IPS-15b (cell line): ENCODE measurements around the gene RUSC1.

ENCODE experiments used
- H3K27me3 ChIP-seq: one replicate; pipeline ENCODE4 v1.6.1; 2013; ENCODE audit warnings: low read length; ENCODE audit not compliant: control insufficient read depth, insufficient read depth
- H3K36me3 ChIP-seq: one replicate; pipeline ENCODE4 v1.6.1; 2013; ENCODE audit warnings: low read length; ENCODE audit not compliant: control insufficient read depth, insufficient read depth
- H3K4me1 ChIP-seq: one replicate; pipeline ENCODE4 v1.6.1; 2013; ENCODE audit warnings: mild to moderate bottlenecking, low read length; ENCODE audit not compliant: control insufficient read depth, insufficient read depth
- H3K4me3 ChIP-seq: one replicate; pipeline ENCODE4 v1.5.1; 2013; ENCODE audit warnings: low read depth, low read length
- H3K9ac ChIP-seq: one replicate; pipeline ENCODE4 v1.6.1; 2013; ENCODE audit warnings: low read depth, mild to moderate bottlenecking, low read length
- H3K9me3 ChIP-seq: one replicate; pipeline ENCODE4 v1.6.1; 2013; ENCODE audit warnings: mild to moderate bottlenecking, low read length; ENCODE audit not compliant: control insufficient read depth, insufficient read depth

The RUSC1 gene

DNA sequence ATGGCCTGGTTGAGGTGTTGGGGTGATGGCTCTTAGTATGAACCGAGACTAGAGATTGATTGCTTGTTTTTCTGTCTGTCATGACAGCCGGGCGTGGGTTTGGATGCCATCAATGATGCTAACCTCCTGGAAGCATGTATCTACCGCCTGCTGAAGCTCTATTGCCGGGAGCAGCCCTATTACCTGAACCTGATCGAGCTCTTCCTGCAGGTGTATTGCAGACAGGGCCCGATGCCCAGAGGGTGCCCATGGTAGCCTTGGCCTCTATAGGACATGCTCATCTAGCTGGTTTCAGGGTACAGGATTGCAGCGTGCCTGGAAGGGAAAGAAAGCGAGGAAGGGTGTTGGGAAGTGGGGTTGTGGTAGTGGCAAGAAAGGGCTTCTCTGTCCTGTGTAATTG, 2.6 kb upstream of the RUSC1 start:
- Histone ChIP-seq H3K4me1 (peaks cover 14% of the 10 kb centered on the region), H3K9me3 (no peaks in the 10 kb centered on the region), H3K9ac (no peak overlapping the region), H3K4me3 (no peak overlapping the region), H3K36me3 (peaks cover 9% of the 10 kb centered on the region), H3K27me3 (peaks cover 12% of the 10 kb centered on the region)

GRCh38 chr1:155319536-155319935, 1.2 kb upstream of the RUSC1 start:
- H3K27me3 ChIP-seq = peaks cover 12% of the 10 kb centered on the region
- H3K36me3 ChIP-seq = peaks cover 9% of the 10 kb centered on the region
- peaks cover 14% of the 10 kb centered on the region for H3K4me1 ChIP-seq
- no peak overlapping the region for H3K4me3 ChIP-seq
- H3K9ac ChIP-seq = no peak overlapping the region
- H3K9me3 ChIP-seq = no peaks in the 10 kb centered on the region

DNA sequence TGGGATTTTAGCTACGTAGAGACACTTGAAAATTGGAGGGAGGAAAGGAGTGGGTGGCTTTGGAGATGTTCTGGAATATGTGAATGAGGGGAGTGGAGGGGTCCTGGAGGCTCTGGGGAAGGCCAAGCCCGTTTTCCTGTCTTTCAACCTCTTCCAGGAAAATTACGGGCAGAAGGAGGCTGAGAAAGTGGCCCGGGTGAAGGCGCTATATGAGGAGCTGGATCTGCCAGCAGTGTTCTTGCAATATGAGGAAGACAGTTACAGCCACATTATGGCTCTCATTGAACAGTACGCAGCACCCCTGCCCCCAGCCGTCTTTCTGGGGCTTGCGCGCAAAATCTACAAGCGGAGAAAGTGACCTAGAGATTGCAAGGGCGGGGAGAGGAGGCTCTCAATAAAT, 442 bp upstream of the RUSC1 start:
- H3K4me3 ChIP-seq = peak overlapping the region; percentile 97
- peaks cover 4% of the 10 kb centered on the region for H3K36me3 ChIP-seq
- peaks cover 14% of the 10 kb centered on the region for H3K4me1 ChIP-seq
- peaks cover 12% of the 10 kb centered on the region for H3K27me3 ChIP-seq
- H3K9ac ChIP-seq = peak overlapping the region; percentile 8
- H3K9me3 ChIP-seq = no peaks in the 10 kb centered on the region

DNA sequence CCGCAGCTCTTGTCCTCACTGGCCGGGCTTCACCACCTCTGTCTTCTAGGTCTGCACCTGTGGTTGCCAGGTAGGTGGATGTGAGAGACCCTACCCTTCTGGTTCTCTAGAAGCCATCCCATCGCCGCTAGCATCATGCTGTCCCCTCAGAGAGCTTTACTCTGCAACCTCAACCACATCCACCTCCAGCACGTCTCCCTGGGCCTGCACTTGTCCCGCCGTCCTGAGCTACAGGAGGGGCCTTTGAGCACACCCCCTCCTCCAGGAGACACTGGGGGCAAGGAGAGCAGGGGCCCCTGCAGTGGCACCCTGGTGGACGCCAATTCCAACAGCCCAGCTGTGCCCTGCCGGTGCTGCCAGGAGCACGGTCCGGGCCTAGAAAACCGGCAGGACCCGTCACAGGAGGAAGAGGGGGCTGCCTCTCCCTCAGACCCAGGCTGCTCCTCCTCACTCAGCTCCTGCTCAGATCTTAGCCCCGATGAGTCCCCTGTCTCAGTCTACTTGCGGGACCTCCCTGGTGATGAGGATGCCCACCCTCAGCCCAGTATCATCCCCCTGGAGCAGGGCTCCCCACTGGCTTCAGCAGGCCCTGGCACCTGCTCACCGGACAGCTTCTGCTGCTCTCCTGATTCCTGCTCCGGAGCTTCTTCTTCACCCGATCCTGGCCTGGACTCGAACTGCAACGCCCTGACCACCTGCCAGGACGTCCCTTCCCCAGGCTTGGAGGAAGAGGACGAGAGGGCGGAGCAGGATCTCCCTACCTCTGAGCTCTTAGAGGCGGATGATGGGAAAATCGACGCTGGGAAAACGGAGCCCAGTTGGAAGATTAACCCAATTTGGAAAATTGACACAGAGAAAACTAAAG, 1.2 kb downstream of the RUSC1 start:
- H3K36me3 ChIP-seq = peaks cover 10% of the 10 kb centered on the region
- H3K4me1 ChIP-seq = peaks cover 16% of the 10 kb centered on the region
- peaks cover 12% of the 10 kb centered on the region for H3K27me3 ChIP-seq
- H3K9me3 ChIP-seq = no peaks in the 10 kb centered on the region
- H3K9ac ChIP-seq = no peak overlapping the region
- peak overlapping the region; percentile 97 for H3K4me3 ChIP-seq

- H3K4me3 ChIP-seq = peak overlapping the region; percentile 97
- peaks cover 6% of the 10 kb centered on the region for H3K36me3 ChIP-seq
- H3K9me3 ChIP-seq = no peaks in the 10 kb centered on the region
- H3K9ac ChIP-seq = no peak overlapping the region
- H3K27me3 ChIP-seq = peaks cover 12% of the 10 kb centered on the region
- H3K4me1 ChIP-seq = peaks cover 16% of the 10 kb centered on the region
Observed at GRCh38 chr1:155322571-155322952, 1.9 kb downstream of the RUSC1 start.

DNA sequence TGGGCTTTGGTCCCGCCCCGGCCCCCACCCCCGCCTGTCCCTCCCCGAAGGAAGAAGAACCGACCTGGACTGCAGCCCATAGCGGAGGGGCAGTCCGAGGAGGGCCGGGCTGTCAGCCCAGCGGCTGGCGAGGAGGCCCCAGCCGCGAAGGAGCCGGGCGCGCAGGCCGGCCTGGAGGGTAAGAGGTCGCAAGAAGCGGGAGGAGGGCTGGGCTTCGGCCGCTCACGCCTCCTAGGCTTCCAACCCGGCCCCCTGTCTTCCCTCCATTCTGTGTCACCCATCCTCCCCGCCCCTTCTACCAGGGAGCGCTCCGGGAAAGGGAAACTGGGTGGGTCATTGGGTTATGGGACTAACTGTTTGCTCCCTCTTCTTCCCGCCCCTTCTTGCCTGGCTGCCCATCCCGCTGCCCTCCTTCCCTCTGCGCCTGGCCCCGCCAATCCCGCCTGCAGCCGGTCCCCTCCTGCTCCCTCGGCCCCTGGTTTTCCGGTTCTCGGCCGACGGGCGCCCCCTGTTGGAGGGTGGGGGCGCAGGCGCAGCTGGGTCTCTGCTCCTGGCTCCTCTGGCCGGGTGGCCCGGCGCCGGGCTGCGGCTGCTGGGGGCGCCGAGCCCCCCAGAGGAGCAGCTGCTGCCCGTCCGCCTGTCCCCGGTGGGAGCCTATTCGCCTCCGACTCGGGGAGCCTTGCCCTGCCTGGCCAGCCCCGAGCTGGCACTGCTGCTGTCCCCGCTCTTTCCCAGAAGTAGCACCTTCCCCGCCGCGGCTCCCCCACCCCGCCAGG, 2.4 kb downstream of the RUSC1 start:
- Histone ChIP-seq H3K9me3 (no peaks in the 10 kb centered on the region), H3K36me3 (peaks cover 10% of the 10 kb centered on the region), H3K27me3 (peaks cover 12% of the 10 kb centered on the region), H3K9ac (no peak overlapping the region), H3K4me3 (peak overlapping the region; percentile 97), H3K4me1 (peaks cover 16% of the 10 kb centered on the region)

DNA sequence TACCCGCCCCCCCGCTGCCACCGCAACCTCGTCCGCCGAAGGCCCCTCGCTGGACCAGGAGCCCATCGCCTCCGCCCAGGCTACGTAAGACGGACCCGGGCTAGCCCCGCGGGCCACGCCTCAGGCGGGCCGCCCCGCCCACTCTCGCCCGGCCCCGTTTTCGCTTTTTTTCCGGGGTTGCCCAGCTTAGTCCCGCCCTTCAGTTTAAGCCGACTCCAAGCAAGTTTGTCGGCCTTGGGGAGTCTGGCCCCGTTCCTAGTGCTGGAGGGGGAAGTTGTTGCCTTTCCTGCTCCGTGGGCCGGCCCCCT, 3.0 kb downstream of the RUSC1 start:
- Histone ChIP-seq H3K36me3 (peaks cover 14% of the 10 kb centered on the region), H3K27me3 (peaks cover 12% of the 10 kb centered on the region), H3K9me3 (no peaks in the 10 kb centered on the region), H3K4me3 (peak overlapping the region; percentile 97), H3K9ac (peak overlapping the region; percentile 74), H3K4me1 (peaks cover 16% of the 10 kb centered on the region)

GRCh38 chr1:155324037-155324716, 3.5 kb downstream of the RUSC1 start:
- H3K4me1 ChIP-seq = peaks cover 16% of the 10 kb centered on the region
- H3K4me3 ChIP-seq = peak overlapping the region; percentile 97
- peak overlapping the region; percentile 74 for H3K9ac ChIP-seq
- no peaks in the 10 kb centered on the region for H3K9me3 ChIP-seq
- H3K27me3 ChIP-seq = peaks cover 12% of the 10 kb centered on the region
- peaks cover 14% of the 10 kb centered on the region for H3K36me3 ChIP-seq

GRCh38 chr1:155324717-155325602, 4.3 kb downstream of the RUSC1 start:
- Histone ChIP-seq H3K9me3 (no peaks in the 10 kb centered on the region), H3K9ac (peak overlapping the region; percentile 74), H3K27me3 (peaks cover 12% of the 10 kb centered on the region), H3K36me3 (peaks cover 16% of the 10 kb centered on the region), H3K4me1 (peaks cover 15% of the 10 kb centered on the region), H3K4me3 (peak overlapping the region; percentile 97)

GRCh38 chr1:155325603-155325893, 4.9 kb downstream of the RUSC1 start:
- peaks cover 21% of the 10 kb centered on the region for H3K36me3 ChIP-seq
- peaks cover 12% of the 10 kb centered on the region for H3K27me3 ChIP-seq
- H3K9ac ChIP-seq = no peak overlapping the region
- peak overlapping the region; percentile 97 for H3K4me3 ChIP-seq
- no peaks in the 10 kb centered on the region for H3K9me3 ChIP-seq
- H3K4me1 ChIP-seq = peaks cover 12% of the 10 kb centered on the region

DNA sequence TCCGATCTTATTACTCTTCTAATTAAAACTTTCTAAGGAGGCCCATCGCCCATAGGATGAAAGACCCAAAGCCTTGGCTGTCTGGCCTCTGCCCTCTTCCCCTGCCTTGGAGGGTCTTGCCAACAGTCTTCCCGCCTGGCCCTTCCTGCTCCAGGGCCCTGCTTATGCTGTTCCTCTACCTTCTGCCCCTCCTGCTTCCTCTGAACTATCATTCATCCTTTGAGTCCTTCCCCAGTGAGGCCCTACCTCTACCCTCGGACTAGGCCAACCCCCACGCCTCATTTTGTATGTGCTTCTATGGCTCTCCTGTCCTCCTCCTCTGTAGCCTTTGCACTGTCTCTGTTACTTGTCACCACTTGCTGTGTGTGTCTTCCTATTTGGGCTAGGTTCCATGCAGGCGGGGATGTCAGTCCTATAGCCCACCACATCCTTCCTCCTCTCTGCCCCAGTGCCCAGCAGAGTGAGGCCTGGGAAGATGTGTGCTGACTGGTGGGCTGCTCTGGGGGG, 5.4 kb downstream of the RUSC1 start:
- no peak overlapping the region for H3K4me3 ChIP-seq
- H3K4me1 ChIP-seq = peaks cover 12% of the 10 kb centered on the region
- H3K36me3 ChIP-seq = peaks cover 26% of the 10 kb centered on the region
- H3K9me3 ChIP-seq = no peaks in the 10 kb centered on the region
- peaks cover 12% of the 10 kb centered on the region for H3K27me3 ChIP-seq
- no peak overlapping the region for H3K9ac ChIP-seq
